GM12891 (cell line): Measurements from ENCODE around the gene NEIL3.

Source experiments
- POLR2A ChIP-seq: IDR thresholded peaks from 2 replicates; pipeline ENCODE4 v1.6.1; 2011; ENCODE audit warnings: low read depth, low read length, control low read depth
- POLR2AphosphoS5 ChIP-seq: IDR thresholded peaks from 2 replicates; pipeline ENCODE4 v1.6.1; 2011; ENCODE audit warnings: low read depth, low read length, control low read depth

- TF ChIP-seq POLR2A, result no peak
- no peak for TF ChIP-seq POLR2AphosphoS5
These were observed 21.3 kb upstream of the NEIL3 start for GRCh38 chr4:177288335-177288734.
